ENCODE measurements around the gene TMEM131L.

DNA sequence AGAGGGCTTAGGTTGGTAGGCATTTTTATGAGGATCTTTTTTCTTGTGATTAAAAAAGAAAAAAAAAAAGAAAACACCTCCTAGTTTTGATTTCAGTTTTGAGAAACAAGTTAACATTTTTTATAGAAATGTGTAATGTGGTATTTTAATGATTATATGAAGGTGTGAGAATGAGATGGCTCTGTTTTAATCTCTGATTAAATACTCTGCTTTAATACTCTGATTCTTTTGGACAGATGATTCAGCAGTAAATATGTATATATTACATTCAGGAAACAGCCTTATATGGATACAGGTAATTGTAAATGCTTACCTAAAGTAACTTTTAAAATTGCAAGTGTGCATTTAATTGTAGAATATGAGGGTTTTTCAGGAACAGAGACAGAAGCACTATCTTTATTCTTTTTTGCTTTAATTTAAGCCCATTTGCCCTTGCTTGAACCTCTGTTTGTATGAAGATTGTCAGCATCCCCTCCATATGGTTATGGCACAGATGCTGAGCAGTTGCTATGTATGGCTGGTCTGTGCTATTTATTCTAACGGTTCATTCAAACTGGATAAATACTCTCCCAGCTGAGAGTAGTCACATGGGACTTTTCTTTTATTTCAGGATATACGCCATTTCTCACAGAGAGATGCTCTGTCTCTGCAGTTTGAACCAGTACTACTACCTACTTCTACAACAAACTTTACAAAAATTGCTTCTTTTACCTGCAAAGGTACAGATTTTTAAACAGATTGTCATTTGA lies 117.0 kb downstream of the TMEM131L start:
- TF ChIP-seq, protein P1, sequence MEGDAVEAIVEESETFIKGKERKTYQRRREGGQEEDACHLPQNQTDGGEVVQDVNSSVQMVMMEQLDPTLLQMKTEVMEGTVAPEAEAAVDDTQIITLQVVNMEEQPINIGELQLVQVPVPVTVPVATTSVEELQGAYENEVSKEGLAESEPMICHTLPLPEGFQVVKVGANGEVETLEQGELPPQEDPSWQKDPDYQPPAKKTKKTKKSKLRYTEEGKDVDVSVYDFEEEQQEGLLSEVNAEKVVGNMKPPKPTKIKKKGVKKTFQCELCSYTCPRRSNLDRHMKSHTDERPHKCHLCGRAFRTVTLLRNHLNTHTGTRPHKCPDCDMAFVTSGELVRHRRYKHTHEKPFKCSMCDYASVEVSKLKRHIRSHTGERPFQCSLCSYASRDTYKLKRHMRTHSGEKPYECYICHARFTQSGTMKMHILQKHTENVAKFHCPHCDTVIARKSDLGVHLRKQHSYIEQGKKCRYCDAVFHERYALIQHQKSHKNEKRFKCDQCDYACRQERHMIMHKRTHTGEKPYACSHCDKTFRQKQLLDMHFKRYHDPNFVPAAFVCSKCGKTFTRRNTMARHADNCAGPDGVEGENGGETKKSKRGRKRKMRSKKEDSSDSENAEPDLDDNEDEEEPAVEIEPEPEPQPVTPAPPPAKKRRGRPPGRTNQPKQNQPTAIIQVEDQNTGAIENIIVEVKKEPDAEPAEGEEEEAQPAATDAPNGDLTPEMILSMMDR (IDR thresholded peaks at IDR 0.05; ENCODE audit: low read depth, low read length, poor library complexity, severe bottlenecking), result no peak
- no peak for TF ChIP-seq EZH2phosphoT487 (IDR thresholded peaks at IDR 0.05; ENCODE audit: borderline replicate concordance, low read length)
